ENCODE data around the gene MAP2K7. TPM values are rescaled to one million over a fixed set of nuclear protein-coding genes. Genes with fewer than 3 reads are reported as not detected.
A peak's percentile ranks its signal among the peaks of the same experiment; 100 is the strongest.

The MAP2K7 gene
- total RNA-seq, 1 experiment from 2014 or later = 37.4 TPM

GRCh38 chr19:7869910-7870511, 33.7 kb upstream of the MAP2K7 start:
- ChIA-PET POLR2A (interaction anchor here (0.5 to 2.2 kb wide), 6 partner anchors 18 to 73 kb away, joined by 4 to 20 read pairs (median 14); partner anchors contain the start of genes LRRC8E, MAP2K7, SNAPC2 and TIMM44), CTCF (interaction anchor here (0.5 to 2.2 kb wide), 18 partner anchors 9 to 1026 kb away, joined by 3 to 50 read pairs (median 7); partner anchors contain the start of genes LRRC8E, MAP2K7, SNAPC2 and TIMM44)
- intact Hi-C loops (cut with micrococcal nuclease; ENCODE audit: unreplicated experiment) = loop anchor here (1.0 to 2.0 kb wide), 2 partner anchors 33 to 50 kb away; partner anchors contain the start of genes MAP2K7 and SNAPC2
- peaks cover 9% of the 10 kb centered on the region for H3K4me1 Mint-ChIP-seq (ENCODE audit: low read depth, unreplicated experiment)
- Histone ChIP-seq H3K9me3 (no peaks in the 10 kb centered on the region), H3K4me1 (peaks cover 11% of the 10 kb centered on the region), H3K4me3 (ENCODE audit: low read depth, low read length) (peak overlapping the region; percentile 77), H3K36me3 (ENCODE audit: control insufficient read depth, insufficient read depth, low read length) (no peaks in the 10 kb centered on the region), H3K27me3 (replicated peaks; ENCODE audit: control insufficient read depth, insufficient read depth, low read length) (no peaks in the 10 kb centered on the region; the same call in 1 of the 2 replicates)
- TF ChIP-seq CTCF (IDR thresholded peaks at IDR 0.05; ENCODE audit: insufficient read depth in 1 of 2, low read depth in 1 of 2, low read length in 1 of 2, severe bottlenecking in 1 of 2, unreplicated experiment in 1 of 2) = no peak
- DNase-seq = peak; percentile 85 to 94
- H3K36me3 Mint-ChIP-seq (ENCODE audit: insufficient read depth, unreplicated experiment) = peaks cover 19% of the 10 kb centered on the region
- no TSS peak for BruUV-seq (replicated peaks)
- H3K27me3 Mint-ChIP-seq (ENCODE audit: insufficient read depth, unreplicated experiment) = no peaks in the 10 kb centered on the region
- peak overlapping the region; percentile 89 for H3K27ac Mint-ChIP-seq (ENCODE audit: unreplicated experiment)
- H3K4me3 Mint-ChIP-seq (ENCODE audit: unreplicated experiment) = peak overlapping the region; percentile 87
- H3K9me3 Mint-ChIP-seq (ENCODE audit: unreplicated experiment) = no peaks in the 10 kb centered on the region

GRCh38 chr19:7870571-7871436, 32.9 kb upstream of the MAP2K7 start:
- POLR2A ChIA-PET = no interaction called here
- intact Hi-C loops (cut with micrococcal nuclease; ENCODE audit: unreplicated experiment) = no loop called here

More at GRCh38 chr19:7870571-7871436, 32.9 kb upstream of the MAP2K7 start:
- no TSS peak for BruUV-seq (replicated peaks)
- Histone ChIP-seq H3K27me3 (replicated peaks; ENCODE audit: control insufficient read depth, insufficient read depth, low read length) (no peaks in the 10 kb centered on the region; the same call in 1 of the 2 replicates), H3K4me3 (ENCODE audit: low read depth, low read length) (no peak overlapping the region), H3K36me3 (ENCODE audit: control insufficient read depth, insufficient read depth, low read length) (no peaks in the 10 kb centered on the region), H3K9me3 (no peaks in the 10 kb centered on the region), H3K4me1 (peaks cover 11% of the 10 kb centered on the region)
- TF ChIP-seq CTCF (IDR thresholded peaks at IDR 0.05; ENCODE audit: insufficient read depth in 1 of 2, low read depth in 1 of 2, low read length in 1 of 2, severe bottlenecking in 1 of 2, unreplicated experiment in 1 of 2) = no peak
- no peaks in the 10 kb centered on the region for H3K9me3 Mint-ChIP-seq (ENCODE audit: unreplicated experiment)
- H3K27ac Mint-ChIP-seq (ENCODE audit: unreplicated experiment) = peak overlapping the region; percentile 45
- no peaks in the 10 kb centered on the region for H3K27me3 Mint-ChIP-seq (ENCODE audit: insufficient read depth, unreplicated experiment)
- H3K4me1 Mint-ChIP-seq (ENCODE audit: low read depth, unreplicated experiment) = peaks cover 9% of the 10 kb centered on the region
- peak; percentile 76 to 91 for DNase-seq
- H3K36me3 Mint-ChIP-seq (ENCODE audit: insufficient read depth, unreplicated experiment) = peaks cover 19% of the 10 kb centered on the region
- CTCF ChIA-PET = interaction anchor here (0.6 to 1.2 kb wide), 2 partner anchors 18 to 1182 kb away, joined by 5 to 8 read pairs; no protein-coding TSS in a partner anchor
- H3K4me3 Mint-ChIP-seq (ENCODE audit: unreplicated experiment) = peak overlapping the region; percentile 87
